GM19372 (cell line): ENCODE data around the gene LRRC36.

ENCODE experiments used
- ATAC-seq: cut with Tn5 transposase; IDR thresholded peaks from one replicate; pipeline ENCODE4 v1.9.1; 2021; ENCODE audit warnings: mild to moderate bottlenecking, low read depth, moderate library complexity; ENCODE audit not compliant: unreplicated experiment

Gene LRRC36

GRCh38 chr16:67388191-67388590, 61.6 kb downstream of the LRRC36 start:
- no peak for ATAC-seq

GRCh38 chr16:67388591-67388990, 62.0 kb downstream of the LRRC36 start:
- no peak for ATAC-seq

GRCh38 chr16:67389911-67390815, 63.5 kb downstream of the LRRC36 start:
- no peak for ATAC-seq

- ATAC-seq, result no peak
Measured at GRCh38 chr16:67390816-67391423, 64.3 kb downstream of the LRRC36 start.

- no peak for ATAC-seq
Measured at GRCh38 chr16:67391424-67392300, 65.0 kb downstream of the LRRC36 start.

GRCh38 chr16:67392301-67393059, 65.9 kb downstream of the LRRC36 start:
- ATAC-seq, result no peak

GRCh38 chr16:67393111-67393787, 66.6 kb downstream of the LRRC36 start, which contains the start of gene TPPP3:
TSS of gene TPPP3 (minus strand) at chr16:67393498. CDS start at chr16:67391111, 2,387 bp downstream.
- ATAC-seq, result no peak

GRCh38 chr16:67393788-67394154, 67.2 kb downstream of the LRRC36 start:
- no peak for ATAC-seq

- ATAC-seq, result no peak
Measured at GRCh38 chr16:67394155-67395104, 67.8 kb downstream of the LRRC36 start.

GRCh38 chr16:67395105-67395457, 68.5 kb downstream of the LRRC36 start:
- ATAC-seq, result no peak

GRCh38 chr16:67395458-67396158, 69.0 kb downstream of the LRRC36 start:
- ATAC-seq, result no peak

- ATAC-seq, result no peak
Measured at GRCh38 chr16:67396159-67397035, 69.8 kb downstream of the LRRC36 start.

GRCh38 chr16:67397036-67397801, 70.6 kb downstream of the LRRC36 start:
- no peak for ATAC-seq

- no peak for ATAC-seq
Measured at GRCh38 chr16:67397812-67398545, 71.4 kb downstream of the LRRC36 start.

GRCh38 chr16:67398546-67399217, 72.1 kb downstream of the LRRC36 start:
- ATAC-seq, result no peak
